Thyroid gland (tissue), 4 donors: ENCODE results near the gene MAGI2.

Experiments used
- CTCF ChIP-seq, 6 experiments: fragments of 200-600 bp in 3 of 6; fragments of 450-650 bp in 3 of 6; sonication (generic) in 3 of 6; IDR thresholded peaks; one replicate each; pipeline ENCODE4 v1.5.1; 2016 to 2019; ENCODE audit warnings: antibody characterized with exemption in 6 of 6, mild to moderate bottlenecking in 2 of 6, inconsistent platforms in 1 of 6, moderate library complexity in 1 of 6
- POLR2A ChIP-seq, 2 donors: fragments of 450-650 bp; IDR thresholded peaks; one replicate each; pipeline ENCODE4 v1.6.1; 2017; ENCODE audit warnings: antibody characterized with exemption in 2 of 2, mild to moderate bottlenecking in 2 of 2, moderate library complexity in 1 of 2

GRCh38 chr7:79217976-79218626, 235.4 kb downstream of the MAGI2 start:
- no peak for TF ChIP-seq CTCF (IDR thresholded peaks at IDR 0.05)
- no peak for TF ChIP-seq POLR2A (IDR thresholded peaks at IDR 0.05)
